Neural cell (in vitro differentiated cells): ENCODE results near the gene MTTP. TPM values are rescaled to one million over a fixed set of nuclear protein-coding genes. Genes with fewer than 3 reads are reported as not detected.

Experiments
- H2AFZ ChIP-seq: fragments of 200-600, 300-800 bp; sonication (generic), shearing (Covaris generic); 2 replicates; pipeline ENCODE4 v1.6.0; 2014; ENCODE audit warnings: low read depth, mild to moderate bottlenecking, antibody characterized with exemption, low read length, moderate library complexity
- H3F3A ChIP-seq: fragments of 200-600 bp; shearing (Covaris generic); 2 replicates; pipeline ENCODE4 v1.6.1; 2016; ENCODE audit warnings: mild to moderate bottlenecking, moderate library complexity, mixed read lengths, antibody characterized with exemption, low read length; ENCODE audit not compliant: insufficient read depth, poor library complexity, severe bottlenecking
- H3K27ac ChIP-seq: fragments of 200-600, 300-800 bp; sonication (generic), shearing (Covaris generic); 2 replicates; pipeline ENCODE4 v1.5.1; 2014; ENCODE audit warnings: mild to moderate bottlenecking, low read length, moderate library complexity
- H3K27me3 ChIP-seq: fragments of 300-800, 200-600 bp; sonication (generic), shearing (Covaris generic); 2 replicates; pipeline ENCODE4 v1.6.0; 2014; ENCODE audit warnings: mild to moderate bottlenecking, low read depth, low read length, moderate library complexity; ENCODE audit not compliant: insufficient read depth
- H3K36me3 ChIP-seq: fragments of 300-800, 200-600 bp; sonication (generic), shearing (Covaris generic); 2 replicates; pipeline ENCODE4 v1.5.1; 2014; ENCODE audit warnings: mild to moderate bottlenecking, antibody characterized with exemption, low read length, moderate library complexity; ENCODE audit not compliant: insufficient read depth
- H3K4me2 ChIP-seq: fragments of 300-800, 200-600 bp; sonication (generic), shearing (Covaris generic); 2 replicates; pipeline ENCODE4 v1.6.0; 2014; ENCODE audit warnings: mild to moderate bottlenecking, low read length
- H3K4me3 ChIP-seq: fragments of 300-800, 200-600 bp; sonication (generic), shearing (Covaris generic); 2 replicates; pipeline ENCODE4 v1.5.1; 2014; ENCODE audit warnings: mild to moderate bottlenecking, low read length, moderate library complexity
- H3K79me2 ChIP-seq: fragments of 200-600 bp; shearing (Covaris generic); replicated peaks from 2 replicates; pipeline ENCODE4 v1.6.0; 2014; ENCODE audit warnings: mild to moderate bottlenecking, low read length, moderate library complexity; ENCODE audit not compliant: insufficient read depth
- H3K9ac ChIP-seq: fragments of 300-800, 200-600 bp; sonication (generic), shearing (Covaris generic); 2 replicates; pipeline ENCODE4 v1.6.1; 2016; ENCODE audit warnings: mild to moderate bottlenecking, low read length, mixed read lengths
- H3K9me2 ChIP-seq: fragments of 200-600 bp; shearing (Covaris generic); 2 replicates; pipeline ENCODE4 v1.6.1; 2016; ENCODE audit warnings: mild to moderate bottlenecking, low read length, mixed read lengths; ENCODE audit not compliant: insufficient read depth
- H3K9me3 ChIP-seq: fragments of 200-600, 300-800 bp; sonication (generic), shearing (Covaris generic); 2 replicates; pipeline ENCODE4 v1.6.1; 2016; ENCODE audit warnings: mild to moderate bottlenecking, mixed run types, low read length, moderate library complexity, mixed read lengths
- H4K20me1 ChIP-seq: fragments of 200-600 bp; shearing (Covaris generic); 2 replicates; pipeline ENCODE4 v1.6.1; 2016; ENCODE audit warnings: mild to moderate bottlenecking, mixed run types; ENCODE audit not compliant: insufficient read depth
- CTCF ChIP-seq: fragments of 450-650 bp; IDR thresholded peaks from 2 replicates; pipeline ENCODE4 v1.5.1; 2014; ENCODE audit warnings: antibody characterized with exemption, mild to moderate bottlenecking, moderate library complexity; ENCODE audit not compliant: poor library complexity, severe bottlenecking
- EP300 ChIP-seq: fragments of 450-650 bp; conservative IDR thresholded peaks from 2 replicates; pipeline ENCODE4 v1.6.1; 2014; ENCODE audit warnings: antibody characterized with exemption, mild to moderate bottlenecking, moderate library complexity; ENCODE audit not compliant: poor library complexity, severe bottlenecking
- EZH2 ChIP-seq: fragments of 200-600, 300-800 bp; shearing (Covaris generic), sonication (generic); IDR thresholded peaks from 2 replicates; pipeline ENCODE4 v1.6.1; 2014; ENCODE audit warnings: antibody characterized with exemption, low read length, borderline replicate concordance, mild to moderate bottlenecking; ENCODE audit not compliant: insufficient read depth, poor library complexity, severe bottlenecking
- MXI1 ChIP-seq: fragments of 450-650 bp; conservative IDR thresholded peaks from 2 replicates; pipeline ENCODE4 v1.6.1; 2014; ENCODE audit warnings: antibody characterized with exemption, mild to moderate bottlenecking; ENCODE audit not compliant: poor library complexity, severe bottlenecking
- POLR2AphosphoS5 ChIP-seq: IDR thresholded peaks from 2 replicates; pipeline ENCODE4 v1.6.1; 2012
- RAD21 ChIP-seq: fragments of 450-650 bp; conservative IDR thresholded peaks from 2 replicates; pipeline ENCODE4 v1.6.1; 2014; ENCODE audit warnings: antibody characterized with exemption, mild to moderate bottlenecking, moderate library complexity
- REST ChIP-seq: IDR thresholded peaks from 2 replicates; pipeline ENCODE4 v1.6.1; 2012; ENCODE audit warnings: borderline replicate concordance
- SMC3 ChIP-seq: fragments of 450-650 bp; conservative IDR thresholded peaks from 2 replicates; pipeline ENCODE4 v1.6.1; 2014; ENCODE audit warnings: antibody characterized with exemption, mild to moderate bottlenecking, moderate library complexity; ENCODE audit not compliant: poor library complexity
- TAF1 ChIP-seq: IDR thresholded peaks from 2 replicates; pipeline ENCODE4 v1.6.1; 2012; ENCODE audit warnings: low read depth
- polyA plus RNA-seq: library from polyadenylated mRNA; depleted of rRNA; stranded (reverse); fragments of >200 nt; gene quantifications from 2 replicates; pipeline ENCODE4 v1.2.3, GENCODE V29; 2014

Gene MTTP
- polyA plus RNA-seq, 1 donor from 2014 or later = 1.2 TPM

DNA sequence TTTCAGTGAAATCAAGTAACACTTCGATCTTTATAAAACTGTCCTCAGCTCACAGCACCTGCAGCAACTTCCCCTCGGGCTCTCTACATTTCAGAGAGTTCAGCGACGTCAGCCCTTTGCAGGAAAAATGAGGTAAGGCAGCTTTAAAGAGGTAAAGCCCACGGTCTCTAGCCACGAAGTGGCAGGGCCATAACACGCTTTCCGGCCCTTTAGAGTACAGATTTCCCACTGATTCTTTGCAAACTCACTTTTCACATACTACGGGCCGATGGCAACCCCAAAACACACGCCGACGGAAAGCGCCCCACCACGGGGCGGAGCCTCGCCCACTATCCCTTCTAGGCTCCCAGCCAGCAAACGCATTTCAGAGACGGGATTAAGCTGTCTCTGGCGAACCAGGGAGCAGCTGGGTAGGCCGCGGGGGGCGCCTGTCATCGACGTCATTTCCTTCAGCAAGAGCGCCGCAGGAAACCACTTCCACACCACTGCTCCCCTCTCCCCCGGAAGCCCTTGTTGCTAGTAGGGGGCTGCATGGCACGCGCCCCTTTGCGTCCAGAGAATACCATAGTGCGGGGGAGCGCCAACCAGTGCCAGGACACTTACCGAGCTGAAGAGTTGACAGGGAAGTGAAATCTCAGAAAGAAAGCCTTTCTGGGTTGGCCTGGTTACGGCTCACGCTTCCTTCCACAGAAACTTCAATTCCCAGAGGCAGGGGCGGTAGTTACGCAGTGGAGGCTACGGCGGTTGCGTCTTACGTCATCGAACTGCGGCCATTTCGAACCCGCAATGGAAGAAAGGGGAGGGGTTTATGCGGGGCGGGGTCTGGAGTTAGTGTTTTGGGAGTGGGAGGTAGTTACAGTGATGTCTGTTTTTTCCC lies 11.1 kb upstream of the MTTP start, which contains the start of gene TRMT10A:
TRMT10A (minus strand) TSS at position 730 of the 877 bp plus-strand sequence. CDS start 4,701 bp downstream, outside the sequence.
- H3K36me3 ChIP-seq = no peaks in the 10 kb centered on the region
- no peaks in the 10 kb centered on the region for H4K20me1 ChIP-seq
- peak within 1 kb of the TSS; percentile 87 for H2AFZ ChIP-seq
- H3K9me3 ChIP-seq = no peaks in the 10 kb centered on the region
- H3K27ac ChIP-seq = peak within 1 kb of the TSS; percentile 89
- peak within 1 kb of the TSS; percentile 72 for H3K4me3 ChIP-seq
- TF ChIP-seq REST = peak; percentile 80
- TF ChIP-seq MXI1 = peak; percentile 97
- TF ChIP-seq RAD21 = peak; percentile 19
- TF ChIP-seq EZH2 = no peak
- peak; percentile 45 for TF ChIP-seq SMC3
- TF ChIP-seq CTCF = peak; percentile 49
- peak; percentile 80 for TF ChIP-seq EP300
- TF ChIP-seq POLR2AphosphoS5 = peak; percentile 89
- peak; percentile 78 for TF ChIP-seq TAF1
- H3K9me2 ChIP-seq = no peaks in the 10 kb centered on the region
- H3K27me3 ChIP-seq = no peaks in the 10 kb centered on the region
- no peaks in the 10 kb centered on the region for H3F3A ChIP-seq
- peak within 1 kb of the TSS; percentile 84 for H3K9ac ChIP-seq
- H3K4me2 ChIP-seq = peak within 1 kb of the TSS; percentile 74
- H3K79me2 ChIP-seq = no peaks in the 10 kb centered on the region

DNA sequence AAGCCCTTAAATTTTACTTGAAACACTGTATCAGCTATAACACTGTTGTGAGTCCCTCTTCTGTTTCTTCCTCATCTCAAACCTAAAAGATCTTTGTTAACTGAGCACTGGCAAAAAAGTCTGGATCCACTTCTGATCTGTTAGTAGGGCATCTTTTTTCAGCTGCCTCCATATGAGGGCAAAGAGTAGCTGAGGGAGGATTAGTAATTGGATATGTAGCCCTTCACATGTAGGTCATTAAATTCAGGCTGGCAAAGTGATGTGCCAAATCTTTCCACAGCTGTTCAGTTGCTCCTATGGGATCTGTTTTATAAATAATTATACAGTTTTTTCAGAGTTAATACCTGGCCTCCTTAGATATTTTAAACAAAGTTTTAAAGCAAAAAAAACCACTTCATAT lies 9.7 kb upstream of the MTTP start:
- H3K36me3 ChIP-seq = no peaks in the 10 kb centered on the region
- H3K9ac ChIP-seq = no peak overlapping the region
- peak overlapping the region; percentile 72 for H3K4me3 ChIP-seq
- H3K79me2 ChIP-seq = no peaks in the 10 kb centered on the region
- H4K20me1 ChIP-seq = no peaks in the 10 kb centered on the region
- H2AFZ ChIP-seq = no peak overlapping the region
- no peaks in the 10 kb centered on the region for H3K9me3 ChIP-seq
- no peaks in the 10 kb centered on the region for H3F3A ChIP-seq
- H3K27ac ChIP-seq = no peak overlapping the region
- no peak for TF ChIP-seq REST
- TF ChIP-seq MXI1 = no peak
- no peak for TF ChIP-seq EP300
- TF ChIP-seq POLR2AphosphoS5 = no peak
- TF ChIP-seq RAD21 = no peak
- no peak for TF ChIP-seq CTCF
- TF ChIP-seq SMC3 = no peak
- no peak for TF ChIP-seq TAF1
- TF ChIP-seq EZH2 = no peak
- no peaks in the 10 kb centered on the region for H3K27me3 ChIP-seq
- H3K4me2 ChIP-seq = no peak overlapping the region
- H3K9me2 ChIP-seq = no peaks in the 10 kb centered on the region
